Liver (tissue), 9 donors: ENCODE results near the gene NTM. TPM values are rescaled to one million over a fixed set of nuclear protein-coding genes. Genes with fewer than 3 reads are reported as not detected.

ENCODE experiments used
- DNase-seq: peaks from one replicate; pipeline ENCODE4 v3.0.0-alpha.2; 2017; ENCODE audit warnings: low spot score
- H3K27ac ChIP-seq, 2 donors: one replicate each; pipeline ENCODE4 v1.7.0; 2013; ENCODE audit warnings: inconsistent platforms in 2 of 2, low read length in 2 of 2, control low read depth in 1 of 2, low read depth in 1 of 2, mild to moderate bottlenecking in 1 of 2
- H3K27me3 ChIP-seq, 4 donors: one replicate each; pipeline versions ENCODE4 v1.6.1 to v1.7.0; 2013; ENCODE audit warnings: low read length in 3 of 4, inconsistent platforms in 1 of 4, mild to moderate bottlenecking in 1 of 4, moderate library complexity in 1 of 4; ENCODE audit not compliant: control insufficient read depth in 4 of 4, insufficient read depth in 4 of 4
- H3K36me3 ChIP-seq, 4 donors: one replicate each; pipeline versions ENCODE4 v1.6.1 to v1.7.0; 2013; ENCODE audit warnings: low read length in 3 of 4, mild to moderate bottlenecking in 3 of 4, low read depth in 1 of 4, moderate library complexity in 1 of 4; ENCODE audit not compliant: control insufficient read depth in 4 of 4, insufficient read depth in 3 of 4
- H3K4me1 ChIP-seq, 4 donors: one replicate each; pipeline versions ENCODE4 v1.6.1 to v1.7.0; 2013; ENCODE audit warnings: low read length in 3 of 4, mild to moderate bottlenecking in 3 of 4, moderate library complexity in 1 of 4; ENCODE audit not compliant: control insufficient read depth in 4 of 4, insufficient read depth in 4 of 4
- H3K4me3 ChIP-seq, 3 donors: one replicate each; pipeline versions ENCODE4 v1.6.1 to v1.7.0; 2013; ENCODE audit warnings: low read length in 3 of 3, control low read depth in 1 of 3, low read depth in 1 of 3, mild to moderate bottlenecking in 1 of 3
- H3K9ac ChIP-seq, 2 donors: one replicate each; pipeline ENCODE4 v1.7.0; 2013; ENCODE audit warnings: low read length in 2 of 2, mild to moderate bottlenecking in 2 of 2, moderate library complexity in 2 of 2, control low read depth in 1 of 2, low read depth in 1 of 2
- H3K9me3 ChIP-seq, 4 donors: one replicate each; pipeline versions ENCODE4 v1.6.1 to v1.7.0; 2013; ENCODE audit warnings: low read length in 3 of 4; ENCODE audit not compliant: control insufficient read depth in 4 of 4
- ATF3 ChIP-seq: IDR thresholded peaks from 2 replicates; pipeline ENCODE4 v1.6.1; 2016; ENCODE audit warnings: antibody characterized with exemption
- EGR1 ChIP-seq, 2 donors: IDR thresholded peaks; 2 replicates each; pipeline ENCODE4 v1.6.1; 2016 to 2018; ENCODE audit warnings: antibody characterized with exemption in 2 of 2, low read depth in 2 of 2
- FOXA1 ChIP-seq: IDR thresholded peaks from 2 replicates; pipeline ENCODE4 v1.6.1; 2016; ENCODE audit warnings: antibody characterized with exemption
- FOXA2 ChIP-seq: IDR thresholded peaks from 2 replicates; pipeline ENCODE4 v1.6.1; 2016; ENCODE audit warnings: antibody characterized with exemption
- GABPA ChIP-seq, 2 donors: IDR thresholded peaks in 1 of 2; conservative IDR thresholded peaks in 1 of 2; 2 replicates each; pipeline ENCODE4 v1.6.1; 2016; ENCODE audit warnings: antibody characterized with exemption in 2 of 2, mild to moderate bottlenecking in 1 of 2, moderate library complexity in 1 of 2
- HNF4G ChIP-seq: IDR thresholded peaks from 2 replicates; pipeline ENCODE4 v1.6.1; 2016; ENCODE audit warnings: antibody characterized with exemption
- JUND ChIP-seq, 2 donors: IDR thresholded peaks; 2 replicates each; pipeline ENCODE4 v1.6.1; 2016; ENCODE audit warnings: antibody characterized with exemption in 2 of 2
- NR2F2 ChIP-seq: IDR thresholded peaks from 2 replicates; pipeline ENCODE4 v1.6.1; 2016; ENCODE audit warnings: antibody characterized with exemption
- RAD21 ChIP-seq, 2 donors: IDR thresholded peaks; 2 replicates each; pipeline ENCODE4 v1.6.1; 2016; ENCODE audit warnings: antibody characterized with exemption in 2 of 2, mild to moderate bottlenecking in 2 of 2
- REST ChIP-seq: IDR thresholded peaks from 2 replicates; pipeline ENCODE4 v1.6.1; 2016; ENCODE audit warnings: antibody characterized with exemption, mild to moderate bottlenecking
- RXRA ChIP-seq, 2 donors: IDR thresholded peaks; 2 replicates each; pipeline ENCODE4 v1.6.1; 2017 to 2018; ENCODE audit warnings: antibody characterized with exemption in 2 of 2, mild to moderate bottlenecking in 1 of 2
- SP1 ChIP-seq: IDR thresholded peaks from 2 replicates; pipeline ENCODE4 v1.6.1; 2018; ENCODE audit warnings: antibody characterized with exemption, mild to moderate bottlenecking
- TAF1 ChIP-seq: conservative IDR thresholded peaks from 2 replicates; pipeline ENCODE4 v1.6.1; 2016; ENCODE audit warnings: antibody characterized with exemption, mild to moderate bottlenecking
- YY1 ChIP-seq: IDR thresholded peaks from 2 replicates; pipeline ENCODE4 v1.6.1; 2016; ENCODE audit warnings: antibody characterized with exemption, mild to moderate bottlenecking
- WGBS: extraction: QIAGEN DNeasy Blood & Tissue Kit; methylation state at CpG from one replicate; pipeline ENCODE4 v1.1.7; 2013; 5-methylcytosine and 5-hydroxymethylcytosine counted together
- polyA plus RNA-seq, 2 donors: library from polyadenylated mRNA; stranded (reverse) in 1 of 2; unstranded in 1 of 2; fragments of 200-250 nt in 1 of 2; fragments of >200 nt in 1 of 2; fragmentation: Nextera tagmentation in 1 of 2; extraction: Ambion mirVana in 1 of 2; gene quantifications; one replicate each; pipeline versions ENCODE4 v1.2.1 to v1.2.3, GENCODE V29; 2013 to 2015
- total RNA-seq, 2 donors: library from RNA; depleted of rRNA; stranded (reverse); fragments of >200 nt; gene quantifications; one replicate each; pipeline ENCODE4 v1.2.3, GENCODE V29; 2014
- TF ChIP-seq, protein P1 (sequence below): IDR thresholded peaks from 2 replicates; pipeline ENCODE4 v1.6.1; 2016; ENCODE audit warnings: antibody characterized with exemption
- TF ChIP-seq, protein P2 (sequence below): fragments of 150-350 bp; IDR thresholded peaks from 2 replicates; pipeline ENCODE4 v1.5.1; 2017; ENCODE audit warnings: improper control_type of control experiment, low read depth, low read length; ENCODE audit not compliant: missing input control
- TF ChIP-seq, protein P3 (sequence below): IDR thresholded peaks from 2 replicates; pipeline ENCODE4 v1.6.1; 2016; ENCODE audit warnings: antibody characterized with exemption
- donor health status: healthy.
- donor health status: healthy.
- donor health status: healthy.
- donor health status: healthy.
- donor health status: healthy.

The NTM gene
- total and polyA plus RNA-seq, 4 donors: 0.08 to 1.1 (median 0.08) TPM; not detected in 1

DNA sequence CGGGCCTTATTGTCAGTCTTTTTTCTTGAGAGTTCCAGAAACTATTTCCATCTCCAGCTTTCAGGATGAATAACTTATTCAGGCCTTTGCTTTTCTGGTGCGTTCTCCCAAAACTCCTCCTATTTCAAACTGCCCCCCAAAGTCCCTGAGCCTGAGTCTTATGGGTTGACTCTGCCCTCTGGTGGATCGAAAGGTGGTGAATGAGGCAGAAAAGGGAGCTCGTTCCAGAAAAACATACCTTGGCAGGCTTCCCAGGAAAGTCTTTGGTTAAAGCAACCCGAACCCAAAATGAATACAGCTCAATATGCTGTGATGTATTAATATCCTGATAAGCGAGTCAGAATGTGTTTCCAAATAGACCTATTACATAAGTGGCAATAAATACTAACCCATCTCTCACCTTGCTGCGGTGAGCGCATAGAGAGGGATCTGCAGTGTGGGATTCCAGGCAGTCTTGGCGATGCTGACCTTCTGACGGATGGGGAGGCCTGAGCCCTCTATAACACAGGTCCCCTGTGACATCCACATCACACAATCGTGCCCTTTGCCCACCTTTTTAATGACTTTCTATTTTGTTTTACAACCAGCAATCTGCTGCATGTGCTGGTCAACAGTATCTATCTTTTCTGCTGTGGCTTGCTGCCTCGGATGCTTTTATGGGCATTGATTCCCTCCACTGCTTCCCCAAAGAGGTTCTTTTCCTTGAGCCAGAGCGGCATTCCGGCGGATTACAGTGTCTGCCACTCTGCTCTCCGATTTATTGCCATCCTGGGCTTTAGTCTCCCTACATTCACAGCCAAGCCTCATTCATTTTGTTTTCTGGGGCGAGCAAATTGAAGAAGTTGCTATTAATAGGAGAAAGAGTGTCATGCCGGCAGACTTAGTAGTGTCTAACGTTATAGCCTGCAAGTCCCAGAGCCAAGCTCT, 756.8 kb downstream of the NTM start:
- Histone ChIP-seq H3K4me1 (peaks cover 0 to 9% (median 6%) of the 10 kb centered on the region in 4 donors), H3K4me3 (no peak overlapping the region), H3K27ac (no peak overlapping the region), H3K36me3 (no peaks in the 10 kb centered on the region), H3K9me3 (no peaks in the 10 kb centered on the region), H3K27me3 (peaks cover 0 to 7% (median 0%) of the 10 kb centered on the region in 4 donors), H3K9ac (no peak overlapping the region)
- WGBS: 51% methylated on average over 19 of the region's 19 CpGs
- no peak for DNase-seq
- TF ChIP-seq, protein P1, sequence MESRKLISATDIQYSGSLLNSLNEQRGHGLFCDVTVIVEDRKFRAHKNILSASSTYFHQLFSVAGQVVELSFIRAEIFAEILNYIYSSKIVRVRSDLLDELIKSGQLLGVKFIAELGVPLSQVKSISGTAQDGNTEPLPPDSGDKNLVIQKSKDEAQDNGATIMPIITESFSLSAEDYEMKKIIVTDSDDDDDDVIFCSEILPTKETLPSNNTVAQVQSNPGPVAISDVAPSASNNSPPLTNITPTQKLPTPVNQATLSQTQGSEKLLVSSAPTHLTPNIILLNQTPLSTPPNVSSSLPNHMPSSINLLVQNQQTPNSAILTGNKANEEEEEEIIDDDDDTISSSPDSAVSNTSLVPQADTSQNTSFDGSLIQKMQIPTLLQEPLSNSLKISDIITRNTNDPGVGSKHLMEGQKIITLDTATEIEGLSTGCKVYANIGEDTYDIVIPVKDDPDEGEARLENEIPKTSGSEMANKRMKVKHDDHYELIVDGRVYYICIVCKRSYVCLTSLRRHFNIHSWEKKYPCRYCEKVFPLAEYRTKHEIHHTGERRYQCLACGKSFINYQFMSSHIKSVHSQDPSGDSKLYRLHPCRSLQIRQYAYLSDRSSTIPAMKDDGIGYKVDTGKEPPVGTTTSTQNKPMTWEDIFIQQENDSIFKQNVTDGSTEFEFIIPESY: no peak
- TF ChIP-seq, protein P2, sequence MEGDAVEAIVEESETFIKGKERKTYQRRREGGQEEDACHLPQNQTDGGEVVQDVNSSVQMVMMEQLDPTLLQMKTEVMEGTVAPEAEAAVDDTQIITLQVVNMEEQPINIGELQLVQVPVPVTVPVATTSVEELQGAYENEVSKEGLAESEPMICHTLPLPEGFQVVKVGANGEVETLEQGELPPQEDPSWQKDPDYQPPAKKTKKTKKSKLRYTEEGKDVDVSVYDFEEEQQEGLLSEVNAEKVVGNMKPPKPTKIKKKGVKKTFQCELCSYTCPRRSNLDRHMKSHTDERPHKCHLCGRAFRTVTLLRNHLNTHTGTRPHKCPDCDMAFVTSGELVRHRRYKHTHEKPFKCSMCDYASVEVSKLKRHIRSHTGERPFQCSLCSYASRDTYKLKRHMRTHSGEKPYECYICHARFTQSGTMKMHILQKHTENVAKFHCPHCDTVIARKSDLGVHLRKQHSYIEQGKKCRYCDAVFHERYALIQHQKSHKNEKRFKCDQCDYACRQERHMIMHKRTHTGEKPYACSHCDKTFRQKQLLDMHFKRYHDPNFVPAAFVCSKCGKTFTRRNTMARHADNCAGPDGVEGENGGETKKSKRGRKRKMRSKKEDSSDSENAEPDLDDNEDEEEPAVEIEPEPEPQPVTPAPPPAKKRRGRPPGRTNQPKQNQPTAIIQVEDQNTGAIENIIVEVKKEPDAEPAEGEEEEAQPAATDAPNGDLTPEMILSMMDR: peak; percentile 45
- no peak for TF ChIP-seq RXRA (IDR thresholded peaks at IDR 0.05)
- TF ChIP-seq EGR1 (IDR thresholded peaks at IDR 0.05; ENCODE audit: low read depth in 2 of 2): no peak
- no peak for TF ChIP-seq ATF3
- no peak for TF ChIP-seq FOXA1
- peak; percentile 76 to 79 for TF ChIP-seq RAD21 (IDR thresholded peaks at IDR 0.05)
- TF ChIP-seq FOXA2: no peak
- no peak for TF ChIP-seq YY1
- TF ChIP-seq REST: no peak

GRCh38 chr11:132127900-132128288, 757.5 kb downstream of the NTM start:
- TF ChIP-seq YY1 (no peak), GABPA (IDR thresholded peaks at IDR 0.05 in 1 of 2, conservative IDR thresholded peaks at IDR 0.05 in 1 of 2) (no peak), JUND (IDR thresholded peaks at IDR 0.05) (no peak), TAF1 (no peak), RAD21 (IDR thresholded peaks at IDR 0.05) (no peak), HNF4G (no peak), ATF3 (no peak), EGR1 (IDR thresholded peaks at IDR 0.05; ENCODE audit: low read depth in 2 of 2) (no peak), NR2F2 (no peak), SP1 (no peak)
- TF ChIP-seq, protein P2: no peak
- TF ChIP-seq, protein P3, sequence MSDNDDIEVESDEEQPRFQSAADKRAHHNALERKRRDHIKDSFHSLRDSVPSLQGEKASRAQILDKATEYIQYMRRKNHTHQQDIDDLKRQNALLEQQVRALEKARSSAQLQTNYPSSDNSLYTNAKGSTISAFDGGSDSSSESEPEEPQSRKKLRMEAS: no peak
- Histone ChIP-seq H3K27me3 (peaks cover 0 to 7% (median 0%) of the 10 kb centered on the region in 4 donors), H3K9me3 (no peaks in the 10 kb centered on the region), H3K9ac (no peak overlapping the region), H3K4me1 (peaks cover 0 to 9% (median 6%) of the 10 kb centered on the region in 4 donors), H3K27ac (no peak overlapping the region), H3K36me3 (no peaks in the 10 kb centered on the region), H3K4me3 (no peak overlapping the region)
- DNase-seq: no peak
- WGBS: 76% methylated on average over 2 of the region's 2 CpGs
